IPS-18a (cell line): ENCODE measurements around the gene POU6F1.
A peak's percentile ranks its signal among the peaks of the same experiment; 100 is the strongest.
"Not testable (repeated sequence)": the region's sequence is repeated elsewhere in the genome, so short reads cannot be mapped to it uniquely, and the experiment has no call there.

ENCODE experiments used
- H3K27ac ChIP-seq: one replicate; pipeline ENCODE4 v1.5.1; 2013; ENCODE audit warnings: low read length
- H3K27me3 ChIP-seq: one replicate; pipeline ENCODE4 v1.6.1; 2013; ENCODE audit warnings: mild to moderate bottlenecking, low read length; ENCODE audit not compliant: control insufficient read depth, insufficient read depth
- H3K36me3 ChIP-seq: one replicate; pipeline ENCODE4 v1.6.1; 2013; ENCODE audit warnings: low read depth, low read length; ENCODE audit not compliant: control insufficient read depth
- H3K4me1 ChIP-seq: one replicate; pipeline ENCODE4 v1.6.1; 2013; ENCODE audit warnings: low read depth, low read length; ENCODE audit not compliant: control insufficient read depth
- H3K4me3 ChIP-seq: one replicate; pipeline ENCODE4 v1.5.1; 2013; ENCODE audit warnings: low read length
- H3K9ac ChIP-seq: one replicate; pipeline ENCODE4 v1.6.1; 2013; ENCODE audit warnings: mild to moderate bottlenecking, low read length, moderate library complexity
- H3K9me3 ChIP-seq: one replicate; pipeline ENCODE4 v1.6.1; 2013; ENCODE audit warnings: low read depth, low read length; ENCODE audit not compliant: control insufficient read depth

POU6F1 gene

DNA sequence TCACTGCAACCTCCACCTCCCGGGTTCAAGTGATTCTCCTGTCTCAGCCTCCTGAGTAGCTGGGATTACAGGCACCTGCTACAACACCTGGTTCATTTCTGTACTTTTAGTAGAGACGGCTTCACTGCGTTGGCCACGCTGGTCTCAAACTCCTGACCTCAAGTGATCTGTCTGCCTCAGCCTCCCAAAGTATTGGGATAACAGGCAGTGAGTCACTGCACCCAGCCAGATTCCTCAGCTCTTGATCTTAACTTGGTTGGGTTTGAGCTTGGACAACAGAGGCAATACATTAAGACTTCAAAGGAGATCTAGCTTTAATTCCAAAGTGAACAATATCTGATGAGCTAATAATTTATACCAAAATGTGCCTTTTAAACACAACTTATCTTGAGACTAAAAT, 26.4 kb upstream of the POU6F1 start:
- Histone ChIP-seq H3K36me3 (peaks cover 38% of the 10 kb centered on the region), H3K27me3 (no peaks in the 10 kb centered on the region), H3K4me1 (peaks cover 31% of the 10 kb centered on the region), H3K9ac (no peak overlapping the region), H3K27ac (no peak overlapping the region), H3K9me3 (no peaks in the 10 kb centered on the region), H3K4me3 (no peak overlapping the region)

DNA sequence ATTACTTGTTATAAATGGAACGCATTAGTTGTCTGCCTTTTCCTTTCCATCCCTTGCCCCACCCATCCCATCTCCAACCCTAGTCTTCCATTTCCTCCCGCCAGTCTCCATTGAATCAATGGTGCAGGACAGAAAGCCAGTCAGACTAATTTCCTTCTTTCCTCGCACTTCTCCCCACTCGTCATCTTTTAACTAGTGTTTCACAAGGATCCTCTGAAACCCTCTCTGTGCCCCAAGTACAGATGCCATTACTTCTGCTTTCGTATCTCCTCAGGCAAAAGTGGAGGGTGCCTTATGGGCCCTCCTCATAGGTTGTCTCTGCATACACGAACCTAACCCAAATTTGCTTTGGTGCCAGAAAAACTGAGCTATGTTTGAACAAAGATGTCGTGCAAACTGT, 25.0 kb upstream of the POU6F1 start:
- no peak overlapping the region for H3K9ac ChIP-seq
- no peak overlapping the region for H3K4me3 ChIP-seq
- peaks cover 38% of the 10 kb centered on the region for H3K36me3 ChIP-seq
- H3K9me3 ChIP-seq = no peaks in the 10 kb centered on the region
- H3K27me3 ChIP-seq = no peaks in the 10 kb centered on the region
- no peak overlapping the region for H3K27ac ChIP-seq
- peaks cover 31% of the 10 kb centered on the region for H3K4me1 ChIP-seq

DNA sequence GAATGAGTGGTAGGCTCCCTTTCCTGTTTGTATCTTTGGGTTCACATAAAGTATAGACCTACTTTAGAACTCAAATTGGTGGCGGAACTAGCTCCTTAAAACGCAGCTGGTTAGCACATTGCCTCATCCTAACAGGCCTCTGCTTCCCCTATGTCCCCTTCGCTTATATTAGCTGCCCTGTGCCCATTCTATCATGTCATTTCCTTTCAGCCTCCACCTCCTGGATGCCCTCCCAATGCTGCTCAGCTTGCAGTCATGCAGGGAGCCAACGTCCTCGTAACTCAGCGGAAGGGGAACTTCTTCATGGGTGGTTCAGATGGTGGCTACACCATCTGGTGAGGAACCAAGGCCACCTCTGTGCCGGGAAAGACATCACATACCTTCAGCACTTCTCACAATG, 24.3 kb upstream of the POU6F1 start:
- H3K4me1 ChIP-seq = peaks cover 24% of the 10 kb centered on the region
- no peak overlapping the region for H3K27ac ChIP-seq
- no peaks in the 10 kb centered on the region for H3K9me3 ChIP-seq
- no peak overlapping the region for H3K4me3 ChIP-seq
- H3K36me3 ChIP-seq = peaks cover 38% of the 10 kb centered on the region
- H3K9ac ChIP-seq = no peak overlapping the region
- no peaks in the 10 kb centered on the region for H3K27me3 ChIP-seq

DNA sequence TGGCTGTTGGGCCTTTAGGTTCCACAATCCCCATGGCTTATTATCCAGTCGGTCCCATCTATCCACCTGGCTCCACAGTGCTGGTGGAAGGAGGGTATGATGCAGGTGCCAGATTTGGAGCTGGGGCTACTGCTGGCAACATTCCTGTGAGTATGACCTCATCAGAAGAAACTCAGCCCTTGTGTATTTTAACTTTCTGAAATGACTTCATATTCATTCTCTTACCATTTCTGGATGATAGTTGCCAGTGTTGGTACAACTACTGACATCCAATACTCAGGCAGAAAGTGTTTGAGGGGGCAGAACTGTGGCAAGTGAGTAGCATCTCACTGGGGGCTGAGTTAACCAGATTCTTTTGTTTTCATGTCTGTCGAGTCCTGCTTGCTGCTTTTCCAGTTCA, 23.1 kb upstream of the POU6F1 start:
- Histone ChIP-seq H3K4me1 (peaks cover 14% of the 10 kb centered on the region), H3K27ac (no peak overlapping the region), H3K27me3 (no peaks in the 10 kb centered on the region), H3K4me3 (no peak overlapping the region), H3K9ac (no peak overlapping the region), H3K9me3 (no peaks in the 10 kb centered on the region), H3K36me3 (peaks cover 38% of the 10 kb centered on the region)

DNA sequence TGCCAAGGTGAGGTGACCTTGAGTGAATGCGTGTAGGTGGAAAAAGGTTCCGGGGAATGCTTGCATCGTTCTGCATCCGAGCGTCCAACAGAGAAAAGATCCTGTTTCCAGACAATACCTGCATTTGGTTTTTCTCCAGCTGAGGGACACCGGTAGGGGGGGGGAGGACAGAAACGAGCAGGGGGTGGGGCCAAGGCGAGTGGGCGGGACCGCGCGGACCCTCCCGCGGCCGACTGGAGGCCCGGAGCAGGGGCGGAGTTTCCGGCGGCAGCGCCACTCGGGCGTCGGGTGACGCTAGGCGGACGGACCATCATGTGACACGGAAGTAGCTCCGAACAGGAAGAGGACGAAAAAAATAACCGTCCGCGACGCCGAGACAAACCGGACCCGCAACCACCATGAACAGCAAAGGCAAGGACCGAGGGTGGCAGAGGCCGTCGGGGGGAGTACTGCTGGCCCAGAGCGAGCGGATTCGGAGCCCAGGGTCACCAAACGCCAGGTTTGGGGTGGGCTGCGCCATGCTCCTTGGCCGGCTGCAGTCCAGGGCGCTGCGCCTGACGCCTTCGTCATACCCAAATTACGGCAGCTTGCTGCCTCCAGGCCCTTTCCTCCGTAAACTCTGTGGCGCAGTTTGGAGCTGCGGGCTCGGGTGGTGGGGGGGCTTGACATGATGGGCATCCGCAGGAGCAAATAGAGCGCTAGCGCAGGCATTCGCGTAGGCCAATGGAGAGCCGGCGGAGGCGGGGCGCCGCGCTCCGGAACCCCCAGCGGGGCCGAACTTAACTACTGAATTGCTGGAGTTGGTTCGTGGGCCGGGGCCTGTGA, 20.9 kb upstream of the POU6F1 start, which contains the start of gene DAZAP2:
TSS of gene DAZAP2 (plus strand) at position 317 of the 825 bp plus-strand sequence. CDS start at position 399, 82 bp downstream.
- H3K9ac ChIP-seq = peak within 1 kb of the TSS; percentile 99
- no peaks in the 10 kb centered on the region for H3K27me3 ChIP-seq
- no peaks in the 10 kb centered on the region for H3K9me3 ChIP-seq
- H3K4me3 ChIP-seq = peak within 1 kb of the TSS; percentile 100
- H3K36me3 ChIP-seq = peaks cover 34% of the 10 kb centered on the region
- H3K27ac ChIP-seq = peak within 1 kb of the TSS; percentile 99
- peaks cover 12% of the 10 kb centered on the region for H3K4me1 ChIP-seq

DNA sequence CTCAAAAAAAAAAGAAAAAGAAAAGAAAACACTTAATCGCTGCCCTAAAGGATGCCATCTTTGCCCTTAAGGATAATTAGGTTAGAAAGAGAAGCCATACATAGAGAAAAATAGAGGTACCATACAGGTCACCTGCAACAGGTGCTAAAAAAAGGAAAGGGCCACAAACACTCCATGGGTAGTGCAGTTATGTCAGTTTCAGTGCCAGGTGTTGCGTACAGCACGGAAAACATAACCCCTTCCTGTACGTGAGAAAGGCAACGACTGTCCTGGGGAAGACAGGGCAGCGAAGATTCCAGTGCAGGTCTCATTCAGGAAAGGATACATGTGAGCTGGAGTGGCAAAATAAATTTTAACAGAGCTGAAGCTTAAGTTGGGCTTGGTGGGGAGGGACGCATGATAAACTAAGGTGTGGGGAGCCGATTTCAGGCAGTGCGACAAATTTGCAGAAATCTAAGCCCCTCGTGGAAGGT, 20.2 kb upstream of the POU6F1 start:
- H3K27ac ChIP-seq = peak overlapping the region; percentile 89
- H3K36me3 ChIP-seq = peaks cover 29% of the 10 kb centered on the region
- peak overlapping the region; percentile 100 for H3K4me3 ChIP-seq
- peak overlapping the region; percentile 99 for H3K9ac ChIP-seq
- H3K9me3 ChIP-seq = no peaks in the 10 kb centered on the region
- no peaks in the 10 kb centered on the region for H3K27me3 ChIP-seq
- peaks cover 12% of the 10 kb centered on the region for H3K4me1 ChIP-seq

DNA sequence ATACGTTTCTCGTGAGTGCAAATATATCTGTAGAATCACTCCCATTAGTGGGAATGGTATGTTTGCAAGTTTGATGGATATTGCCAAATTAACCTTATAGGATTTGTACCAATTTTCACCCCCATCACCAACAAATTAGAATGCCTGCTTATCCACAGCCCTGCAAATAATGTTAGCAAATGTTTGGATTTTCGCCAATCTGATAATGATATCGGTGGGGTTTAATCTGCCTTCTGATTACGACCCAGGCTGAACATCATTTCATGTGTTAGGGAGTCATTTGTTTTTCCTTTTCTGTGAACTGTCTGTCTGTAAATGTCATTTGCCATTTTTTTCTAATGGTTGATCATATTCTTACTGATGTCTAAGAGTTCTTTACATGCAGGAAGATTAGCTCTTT, 16.7 kb upstream of the POU6F1 start:
- no peaks in the 10 kb centered on the region for H3K36me3 ChIP-seq
- H3K4me3 ChIP-seq = no peak overlapping the region
- no peak overlapping the region for H3K9ac ChIP-seq
- no peak overlapping the region for H3K27ac ChIP-seq
- H3K27me3 ChIP-seq = no peaks in the 10 kb centered on the region
- H3K9me3 ChIP-seq = no peaks in the 10 kb centered on the region
- peaks cover 6% of the 10 kb centered on the region for H3K4me1 ChIP-seq

DNA sequence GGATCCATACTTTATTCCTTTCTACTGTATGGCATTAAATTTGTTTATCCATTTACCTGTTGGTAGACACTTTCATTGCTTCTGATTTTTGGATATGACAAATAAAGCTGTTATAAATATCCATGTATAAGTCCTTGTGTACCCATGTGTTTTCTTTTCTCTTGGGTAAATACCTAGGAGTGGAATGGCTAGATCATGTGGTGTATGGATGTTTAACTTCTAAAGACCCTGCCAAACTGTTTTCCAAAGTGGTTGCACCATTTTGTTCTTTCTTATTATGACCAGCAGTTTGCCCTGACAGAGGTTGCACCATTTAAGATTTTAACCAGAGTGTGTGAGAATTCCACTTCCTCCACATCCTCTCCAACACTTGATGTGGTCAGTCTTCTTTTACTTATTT, 14.8 kb upstream of the POU6F1 start:
- no peaks in the 10 kb centered on the region for H3K36me3 ChIP-seq
- no peaks in the 10 kb centered on the region for H3K27me3 ChIP-seq
- H3K4me3 ChIP-seq = no peak overlapping the region
- H3K9me3 ChIP-seq = no peaks in the 10 kb centered on the region
- no peak overlapping the region for H3K27ac ChIP-seq
- no peaks in the 10 kb centered on the region for H3K4me1 ChIP-seq
- no peak overlapping the region for H3K9ac ChIP-seq

DNA sequence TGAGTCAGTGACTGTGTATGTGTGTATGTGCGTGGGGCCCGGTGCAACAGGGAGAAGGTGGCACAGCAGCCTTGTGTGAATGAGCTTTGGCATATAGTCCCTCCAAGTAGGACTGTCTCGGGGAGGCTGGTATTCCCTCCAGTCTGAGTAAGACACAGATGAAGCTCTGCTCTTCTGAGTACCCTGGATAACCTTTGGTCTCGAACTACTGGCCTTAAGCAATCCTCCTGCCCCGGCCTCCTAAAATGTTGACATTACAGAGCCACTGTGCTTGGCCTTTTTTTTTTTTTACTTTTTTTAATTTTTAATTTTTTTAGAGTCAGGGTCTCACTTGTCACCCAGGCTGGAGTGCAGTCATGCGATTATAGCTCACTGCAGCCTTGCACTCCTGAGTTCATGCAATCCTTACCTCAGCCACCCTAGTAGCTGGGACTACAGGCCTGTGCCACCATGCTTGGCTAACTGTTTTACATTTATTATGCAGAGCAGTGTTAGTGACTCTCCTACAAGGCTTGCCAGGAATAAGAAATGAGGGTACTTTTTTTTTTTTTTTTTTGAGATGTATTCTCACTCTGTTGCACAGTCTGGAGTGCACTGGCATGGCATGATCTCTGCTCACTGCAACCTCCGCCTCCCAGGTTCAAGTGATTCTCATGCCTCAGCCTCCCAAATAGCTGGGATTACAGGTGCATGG, 11.4 kb upstream of the POU6F1 start:
- Histone ChIP-seq H3K9me3 (no peaks in the 10 kb centered on the region), H3K9ac (no peak overlapping the region), H3K27ac (no peak overlapping the region), H3K27me3 (no peaks in the 10 kb centered on the region), H3K4me1 (no peaks in the 10 kb centered on the region), H3K36me3 (no peaks in the 10 kb centered on the region), H3K4me3 (no peak overlapping the region)

DNA sequence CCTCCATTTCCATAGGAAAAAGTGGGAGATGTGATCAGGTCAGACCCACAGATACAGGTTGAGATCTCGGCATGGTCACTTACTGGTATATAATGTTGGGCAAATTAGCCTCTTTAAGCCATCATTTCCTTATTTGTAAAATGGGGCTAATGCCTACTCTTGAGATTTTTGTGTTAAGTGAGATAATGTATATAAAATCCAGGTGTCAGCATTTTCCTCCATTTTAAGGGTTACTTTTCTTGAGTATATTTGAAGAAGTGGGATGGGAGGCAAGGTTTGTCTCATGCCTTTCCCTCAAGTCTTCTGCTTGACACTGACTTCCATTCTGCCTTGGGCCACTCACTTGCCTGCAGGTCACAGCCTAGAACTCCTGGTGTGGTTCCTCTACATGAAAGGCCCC, 10.1 kb upstream of the POU6F1 start:
- H3K4me1 ChIP-seq = no peaks in the 10 kb centered on the region
- no peak overlapping the region for H3K4me3 ChIP-seq
- no peak overlapping the region for H3K27ac ChIP-seq
- H3K9ac ChIP-seq = no peak overlapping the region
- H3K36me3 ChIP-seq = no peaks in the 10 kb centered on the region
- H3K27me3 ChIP-seq = no peaks in the 10 kb centered on the region
- H3K9me3 ChIP-seq = no peaks in the 10 kb centered on the region

DNA sequence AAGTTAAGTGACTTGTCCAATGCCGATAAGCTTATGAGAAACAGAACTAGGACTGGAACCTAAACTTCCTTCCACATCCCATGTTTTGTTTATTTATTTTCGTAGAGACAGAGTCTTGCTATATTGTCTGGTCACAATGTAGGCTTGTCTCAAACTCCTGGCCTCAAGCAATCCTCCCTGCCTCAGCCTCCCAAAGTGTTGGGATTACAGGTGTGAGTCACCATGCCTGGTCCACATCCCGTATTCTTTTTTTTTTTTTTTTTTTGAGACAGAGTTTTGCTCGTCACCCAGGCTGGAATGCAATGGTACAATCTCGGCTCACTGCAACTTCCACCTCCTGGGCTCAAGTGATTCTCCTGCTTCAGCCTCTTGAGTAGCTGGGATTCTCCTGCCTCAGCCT, 9.2 kb upstream of the POU6F1 start:
- H3K36me3 ChIP-seq, H3K9ac ChIP-seq, H3K27me3 ChIP-seq, H3K4me3 ChIP-seq, H3K4me1 ChIP-seq, H3K27ac ChIP-seq, H3K9me3 ChIP-seq: not testable (repeated sequence)
